ENCODE data around the gene SESN1.
"Not testable (repeated sequence)": the region's sequence is repeated elsewhere in the genome, so short reads cannot be mapped to it uniquely, and the experiment has no call there.

The SESN1 gene

GRCh38 chr6:109094416-109095035 lies at the start of gene SESN1:
Gene SESN1, minus strand, starts transcription at chr6:109094846. Its CDS starts 773 bp downstream, at chr6:109094073.
- peak; percentile 96 for DNase-seq (ENCODE audit: low spot score)

- no peak for DNase-seq (ENCODE audit: low spot score)
Measured at GRCh38 chr6:109143191-109143590, 48.5 kb upstream of the SESN1 start.

- not testable (repeated sequence) for DNase-seq (ENCODE audit: low spot score)
Measured at GRCh38 chr6:109142067-109142466, 47.4 kb upstream of the SESN1 start.

GRCh38 chr6:109139109-109139508 lies 44.5 kb upstream of the SESN1 start:
- no peak for DNase-seq (ENCODE audit: low spot score)

GRCh38 chr6:109136530-109136929 lies 41.9 kb upstream of the SESN1 start:
- DNase-seq (ENCODE audit: low spot score), result not testable (repeated sequence)

- DNase-seq (ENCODE audit: low spot score), result not testable (repeated sequence)
Measured at GRCh38 chr6:109136039-109136438, 41.4 kb upstream of the SESN1 start.

GRCh38 chr6:109135600-109135999 lies 41.0 kb upstream of the SESN1 start:
- DNase-seq (ENCODE audit: low spot score), result not testable (repeated sequence)

- DNase-seq (ENCODE audit: low spot score), result no peak
Measured at GRCh38 chr6:109130065-109130464, 35.4 kb upstream of the SESN1 start.

GRCh38 chr6:109125504-109125903 lies 30.9 kb upstream of the SESN1 start:
- no peak for DNase-seq (ENCODE audit: low spot score)

GRCh38 chr6:109124219-109124618 lies 29.6 kb upstream of the SESN1 start:
- DNase-seq (ENCODE audit: low spot score), result no peak

- no peak for DNase-seq (ENCODE audit: low spot score)
Measured at GRCh38 chr6:109121411-109121810, 26.8 kb upstream of the SESN1 start.

- DNase-seq (ENCODE audit: low spot score), result no peak
Measured at GRCh38 chr6:109118871-109119354, 24.3 kb upstream of the SESN1 start.

- no peak for DNase-seq (ENCODE audit: low spot score)
Measured at GRCh38 chr6:109118337-109118736, 23.7 kb upstream of the SESN1 start.

GRCh38 chr6:109117346-109118035 lies 22.8 kb upstream of the SESN1 start:
- no peak for DNase-seq (ENCODE audit: low spot score)

- DNase-seq (ENCODE audit: low spot score), result not testable (repeated sequence)
Measured at GRCh38 chr6:109112663-109113062, 18.0 kb upstream of the SESN1 start.

- not testable (repeated sequence) for DNase-seq (ENCODE audit: low spot score)
Measured at GRCh38 chr6:109109663-109110062, 15.0 kb upstream of the SESN1 start.

- no peak for DNase-seq (ENCODE audit: low spot score)
Measured at GRCh38 chr6:109105681-109106080, 11.0 kb upstream of the SESN1 start.

- DNase-seq (ENCODE audit: low spot score), result no peak
Measured at GRCh38 chr6:109104512-109104911, 9.9 kb upstream of the SESN1 start.

GRCh38 chr6:109103942-109104341 lies 9.3 kb upstream of the SESN1 start:
- DNase-seq (ENCODE audit: low spot score), result no peak

- DNase-seq (ENCODE audit: low spot score), result no peak
Measured at GRCh38 chr6:109102762-109103161, 8.1 kb upstream of the SESN1 start.

- no peak for DNase-seq (ENCODE audit: low spot score)
Measured at GRCh38 chr6:109097661-109098060, 3.0 kb upstream of the SESN1 start.

GRCh38 chr6:109096208-109096607 lies 1.6 kb upstream of the SESN1 start:
- DNase-seq (ENCODE audit: low spot score), result no peak

- no peak for DNase-seq (ENCODE audit: low spot score)
Measured at GRCh38 chr6:109095835-109096084, 1.1 kb upstream of the SESN1 start.

Measured in ecto neural progenitor cell (in vitro differentiated cells).